ENCODE data around the gene TFB2M.
A peak's percentile ranks its signal among the peaks of the same experiment; 100 is the strongest.

Gene TFB2M

GRCh38 chr1:246513619-246514343 is 52.3 kb downstream of the TFB2M start:
- no peak for DNase-seq (ENCODE audit: low read depth, low spot score)

- DNase-seq (ENCODE audit: low read depth, low spot score): no peak
These were observed 53.0 kb downstream of the TFB2M start for GRCh38 chr1:246513041-246513440.

- DNase-seq (ENCODE audit: low read depth, low spot score): no peak
These were observed 53.4 kb downstream of the TFB2M start for GRCh38 chr1:246512635-246513034.

- no peak for DNase-seq (ENCODE audit: low read depth, low spot score)
These were observed 53.8 kb downstream of the TFB2M start for GRCh38 chr1:246512230-246512629.

- no peak for DNase-seq (ENCODE audit: low read depth, low spot score)
These were observed 54.9 kb downstream of the TFB2M start for GRCh38 chr1:246511203-246511602.

GRCh38 chr1:246510147-246511030 is 55.7 kb downstream of the TFB2M start:
- no peak for DNase-seq (ENCODE audit: low read depth, low spot score)

GRCh38 chr1:246508897-246509688 is 57.0 kb downstream of the TFB2M start:
- DNase-seq (ENCODE audit: low read depth, low spot score): no peak

GRCh38 chr1:246506674-246507481 is 59.2 kb downstream of the TFB2M start, which contains the start of gene SMYD3:
SMYD3 (minus strand) TSS chr1:246507279.
- DNase-seq (ENCODE audit: low read depth, low spot score): peak; percentile 39

GRCh38 chr1:246506367-246506673 is 59.7 kb downstream of the TFB2M start:
- no peak for DNase-seq (ENCODE audit: low read depth, low spot score)

- no peak for DNase-seq (ENCODE audit: low read depth, low spot score)
These were observed 62.7 kb downstream of the TFB2M start for GRCh38 chr1:246503341-246503740.

- peak; percentile 66 for DNase-seq (ENCODE audit: low read depth, low spot score)
These were observed 68.6 kb downstream of the TFB2M start for GRCh38 chr1:246497331-246497915.

- peak; percentile 59 for DNase-seq (ENCODE audit: low read depth, low spot score)
These were observed 73.3 kb downstream of the TFB2M start for GRCh38 chr1:246492611-246493245.

- no peak for DNase-seq (ENCODE audit: low read depth, low spot score)
These were observed 74.5 kb downstream of the TFB2M start for GRCh38 chr1:246491551-246492053.
